K562 (cell line): ENCODE data around the gene NOL11. TPM values are rescaled to one million over a fixed set of nuclear protein-coding genes. Genes with fewer than 3 reads are reported as not detected.
A peak's percentile ranks its signal among the peaks of the same experiment; 100 is the strongest.

Experiments
- CREM ChIP-seq: IDR thresholded peaks from 2 replicates; pipeline ENCODE4 v1.6.1; 2014; ENCODE audit warnings: antibody characterized with exemption, low read depth
- DEAF1 ChIP-seq: fragments of 450-650 bp; formaldehyde crosslinking; IDR thresholded peaks from 2 replicates; pipeline ENCODE4 v1.4.0; 2020; ENCODE audit warnings: mild to moderate bottlenecking, moderate library complexity
- EGR1 ChIP-seq: fragments of 450-650 bp; conservative IDR thresholded peaks from 2 replicates; pipeline ENCODE4 v1.6.1; 2017; ENCODE audit warnings: mild to moderate bottlenecking
- EP400 ChIP-seq: fragments of 450-650 bp; IDR thresholded peaks from 2 replicates; pipeline ENCODE4 v1.6.1; 2017; ENCODE audit warnings: antibody characterized with exemption, mild to moderate bottlenecking, moderate library complexity
- ERF ChIP-seq: fragments of 450-650 bp; formaldehyde crosslinking; IDR thresholded peaks from 2 replicates; pipeline ENCODE4 v1.4.0; 2020; ENCODE audit warnings: mild to moderate bottlenecking, mixed read lengths
- GABPA ChIP-seq: fragments of 200-800 bp; sonication (Bioruptor generic); conservative IDR thresholded peaks from 2 replicates; pipeline ENCODE4 v1.6.1; 2016; ENCODE audit warnings: low read depth, missing genetic modification characterization, missing compliant biosample characterization
- IRF1 ChIP-seq: sonication (generic); formaldehyde crosslinking; IDR thresholded peaks from 2 replicates; pipeline ENCODE4 v1.8.0; 2022; ENCODE audit warnings: missing genetic modification reagents, mild to moderate bottlenecking, borderline replicate concordance
- LCOR ChIP-seq: sonication (generic); formaldehyde crosslinking; IDR thresholded peaks from 2 replicates; pipeline ENCODE4 v1.8.0; 2022; ENCODE audit warnings: mild to moderate bottlenecking, missing genetic modification reagents
- MCM5 ChIP-seq: fragments of 450-650 bp; IDR thresholded peaks from 2 replicates; pipeline ENCODE4 v1.6.1; 2016; ENCODE audit warnings: low read depth
- polyA plus RNA-seq, 8 experiments: library from polyadenylated mRNA; depleted of rRNA in 4 of 8; stranded (reverse) in 5 of 8; unstranded in 3 of 8; fragments of >200 nt; fragmentation: Nextera tagmentation in 2 of 8; fragmentation: Illumina TruSeq in 1 of 8; extraction: Ambion mirVana in 2 of 8; extraction: Trizol in 1 of 8; gene quantifications; 2 replicates each; pipeline versions ENCODE4 v1.2.1 to v1.2.3, GENCODE V29; 2011 to 2014; ENCODE audit warnings: inconsistent platforms in 1 of 8, missing spikeins in 1 of 8
- total RNA-seq, 7 experiments: library from RNA; depleted of rRNA in 6 of 7; stranded (reverse); fragments of >200 nt in 6 of 7; fragmentation: Illumina TruSeq in 2 of 7; extraction: Trizol in 2 of 7; gene quantifications; 2 replicates each; pipeline versions ENCODE4 v1.2.1 to v1.2.3, GENCODE V29; 2011 to 2021; ENCODE audit warnings: low replicate concordance in 1 of 7
- TF ChIP-seq, protein P1 (sequence below): fragments of 250-450 bp; sonication (Bioruptor Pico); IDR thresholded peaks from 2 replicates; pipeline ENCODE4 v1.5.0; 2022; ENCODE audit warnings: mild to moderate bottlenecking
- TF ChIP-seq, protein P2 (sequence below): fragments of 450-650 bp; IDR thresholded peaks from 2 replicates; pipeline ENCODE4 v1.6.1; 2016; ENCODE audit warnings: low read depth

The NOL11 gene
- total and polyA plus RNA-seq, 9 of the 15 experiments (the other 6 are each of a cell fraction or from before 2014, with no cell fraction given): 61.1 to 175 (median 121) TPM

- peak; percentile 60; the same call in 1 of the 2 replicates for TF ChIP-seq DEAF1 (CRISPR knock-in tag)
- TF ChIP-seq EP400: peak; percentile 91
- TF ChIP-seq GABPA: peak; percentile 87
- TF ChIP-seq, protein P1, sequence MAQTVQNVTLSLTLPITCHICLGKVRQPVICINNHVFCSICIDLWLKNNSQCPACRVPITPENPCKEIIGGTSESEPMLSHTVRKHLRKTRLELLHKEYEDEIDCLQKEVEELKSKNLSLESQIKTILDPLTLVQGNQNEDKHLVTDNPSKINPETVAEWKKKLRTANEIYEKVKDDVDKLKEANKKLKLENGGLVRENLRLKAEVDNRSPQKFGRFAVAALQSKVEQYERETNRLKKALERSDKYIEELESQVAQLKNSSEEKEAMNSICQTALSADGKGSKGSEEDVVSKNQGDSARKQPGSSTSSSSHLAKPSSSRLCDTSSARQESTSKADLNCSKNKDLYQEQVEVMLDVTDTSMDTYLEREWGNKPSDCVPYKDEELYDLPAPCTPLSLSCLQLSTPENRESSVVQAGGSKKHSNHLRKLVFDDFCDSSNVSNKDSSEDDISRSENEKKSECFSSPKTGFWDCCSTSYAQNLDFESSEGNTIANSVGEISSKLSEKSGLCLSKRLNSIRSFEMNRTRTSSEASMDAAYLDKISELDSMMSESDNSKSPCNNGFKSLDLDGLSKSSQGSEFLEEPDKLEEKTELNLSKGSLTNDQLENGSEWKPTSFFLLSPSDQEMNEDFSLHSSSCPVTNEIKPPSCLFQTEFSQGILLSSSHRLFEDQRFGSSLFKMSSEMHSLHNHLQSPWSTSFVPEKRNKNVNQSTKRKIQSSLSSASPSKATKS (CRISPR knock-in tag): peak; percentile 64; the same call in 1 of the 2 replicates
- peak; percentile 87 for TF ChIP-seq LCOR (CRISPR knock-in tag)
- peak; percentile 89 for TF ChIP-seq CREM
- peak; percentile 97 for TF ChIP-seq EGR1
- TF ChIP-seq ERF (CRISPR knock-in tag): peak; percentile 13; the same call in 1 of the 2 replicates
- TF ChIP-seq IRF1 (CRISPR knock-in tag): peak; percentile 74; the same call in 1 of the 2 replicates
- TF ChIP-seq MCM5: no peak
- TF ChIP-seq, protein P2, sequence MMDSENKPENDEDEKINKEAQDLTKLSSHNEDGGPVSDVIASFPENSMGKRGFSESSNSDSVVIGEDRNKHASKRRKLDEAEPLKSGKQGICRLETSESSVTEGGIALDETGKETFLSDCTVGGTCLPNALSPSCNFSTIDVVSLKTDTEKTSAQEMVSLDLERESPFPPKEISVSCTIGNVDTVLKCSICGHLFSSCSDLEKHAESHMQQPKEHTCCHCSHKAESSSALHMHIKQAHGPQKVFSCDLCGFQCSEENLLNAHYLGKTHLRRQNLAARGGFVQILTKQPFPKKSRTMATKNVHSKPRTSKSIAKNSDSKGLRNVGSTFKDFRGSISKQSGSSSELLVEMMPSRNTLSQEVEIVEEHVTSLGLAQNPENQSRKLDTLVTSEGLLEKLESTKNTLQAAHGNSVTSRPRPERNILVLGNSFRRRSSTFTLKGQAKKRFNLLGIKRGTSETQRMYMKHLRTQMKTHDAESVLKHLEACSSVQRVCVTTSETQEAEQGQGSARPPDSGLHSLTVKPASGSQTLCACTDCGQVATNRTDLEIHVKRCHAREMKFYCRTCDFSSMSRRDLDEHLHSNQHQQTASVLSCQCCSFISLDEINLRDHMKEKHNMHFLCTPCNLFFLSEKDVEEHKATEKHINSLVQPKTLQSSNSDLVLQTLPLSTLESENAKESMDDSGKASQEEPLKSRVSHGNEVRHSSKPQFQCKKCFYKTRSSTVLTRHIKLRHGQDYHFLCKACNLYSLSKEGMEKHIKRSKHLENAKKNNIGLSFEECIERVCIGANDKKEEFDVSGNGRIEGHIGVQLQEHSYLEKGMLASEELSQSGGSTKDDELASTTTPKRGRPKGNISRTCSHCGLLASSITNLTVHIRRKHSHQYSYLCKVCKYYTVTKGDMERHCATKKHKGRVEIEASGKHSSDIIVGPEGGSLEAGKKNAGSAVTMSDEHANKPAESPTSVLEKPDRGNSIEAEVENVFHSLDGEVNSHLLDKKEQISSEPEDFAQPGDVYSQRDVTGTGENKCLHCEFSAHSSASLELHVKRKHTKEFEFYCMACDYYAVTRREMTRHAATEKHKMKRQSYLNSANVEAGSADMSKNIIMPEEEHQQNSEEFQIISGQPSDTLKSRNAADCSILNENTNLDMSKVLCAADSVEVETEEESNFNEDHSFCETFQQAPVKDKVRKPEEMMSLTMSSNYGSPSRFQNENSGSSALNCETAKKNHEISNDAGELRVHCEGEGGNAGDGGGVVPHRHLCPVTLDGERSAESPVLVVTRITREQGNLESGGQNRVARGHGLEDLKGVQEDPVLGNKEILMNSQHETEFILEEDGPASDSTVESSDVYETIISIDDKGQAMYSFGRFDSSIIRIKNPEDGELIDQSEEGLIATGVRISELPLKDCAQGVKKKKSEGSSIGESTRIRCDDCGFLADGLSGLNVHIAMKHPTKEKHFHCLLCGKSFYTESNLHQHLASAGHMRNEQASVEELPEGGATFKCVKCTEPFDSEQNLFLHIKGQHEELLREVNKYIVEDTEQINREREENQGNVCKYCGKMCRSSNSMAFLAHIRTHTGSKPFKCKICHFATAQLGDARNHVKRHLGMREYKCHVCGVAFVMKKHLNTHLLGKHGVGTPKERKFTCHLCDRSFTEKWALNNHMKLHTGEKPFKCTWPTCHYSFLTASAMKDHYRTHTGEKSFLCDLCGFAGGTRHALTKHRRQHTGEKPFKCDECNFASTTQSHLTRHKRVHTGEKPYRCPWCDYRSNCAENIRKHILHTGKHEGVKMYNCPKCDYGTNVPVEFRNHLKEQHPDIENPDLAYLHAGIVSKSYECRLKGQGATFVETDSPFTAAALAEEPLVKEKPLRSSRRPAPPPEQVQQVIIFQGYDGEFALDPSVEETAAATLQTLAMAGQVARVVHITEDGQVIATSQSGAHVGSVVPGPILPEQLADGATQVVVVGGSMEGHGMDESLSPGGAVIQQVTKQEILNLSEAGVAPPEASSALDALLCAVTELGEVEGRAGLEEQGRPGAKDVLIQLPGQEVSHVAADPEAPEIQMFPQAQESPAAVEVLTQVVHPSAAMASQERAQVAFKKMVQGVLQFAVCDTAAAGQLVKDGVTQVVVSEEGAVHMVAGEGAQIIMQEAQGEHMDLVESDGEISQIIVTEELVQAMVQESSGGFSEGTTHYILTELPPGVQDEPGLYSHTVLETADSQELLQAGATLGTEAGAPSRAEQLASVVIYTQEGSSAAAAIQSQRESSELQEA: no peak
These were observed at the start of gene NOL11 (continued) for GRCh38 chr17:67717624-67718324.
